Measurements from ENCODE around the gene LEMD1. TPM values are rescaled to one million over a fixed set of nuclear protein-coding genes. Genes with fewer than 3 reads are reported as not detected.

LEMD1 gene
- total and polyA plus RNA-seq, 2 donors (not counting 1 experiment from before 2014, with no cell fraction given): not detected

- Histone ChIP-seq H3K27ac (ENCODE audit: insufficient read depth, low read length) (no peak overlapping the region), H3K9ac (ENCODE audit: insufficient read depth, low read length) (no peak overlapping the region), H3K27me3 (ENCODE audit: control insufficient read depth, insufficient read depth, low read length) (peaks cover 20% of the 10 kb centered on the region), H3K4me1 (ENCODE audit: control insufficient read depth, extremely low read depth, insufficient read depth, low read length) (no peaks in the 10 kb centered on the region), H3K79me2 (ENCODE audit: control insufficient read depth, insufficient read depth, low read length) (no peaks in the 10 kb centered on the region), H4K20me1 (ENCODE audit: control insufficient read depth, extremely low read depth, insufficient read depth, low read length) (no peaks in the 10 kb centered on the region), H3K4me2 (ENCODE audit: extremely low read depth, insufficient read depth, low read length) (peak overlapping the region; percentile 85), H3K36me3 (ENCODE audit: control insufficient read depth, insufficient read depth, low read length) (no peaks in the 10 kb centered on the region), H3K9me3 (ENCODE audit: control insufficient read depth, insufficient read depth, low read depth, low read length) (no peaks in the 10 kb centered on the region), H2AFZ (ENCODE audit: low read length) (peak overlapping the region; percentile 64), H3K4me3 (replicated peaks in 1 of 4; ENCODE audit: control extremely low read depth in 1 of 4, insufficient read depth in 1 of 4, low read depth in 3 of 4, low read length in 4 of 4) (peak overlapping the region; percentile 16 to 53 (median 40))
- TF ChIP-seq EZH2 (IDR thresholded peaks at IDR 0.05; ENCODE audit: low read length, missing control alignments): peak; percentile 5
- TF ChIP-seq, protein P1, sequence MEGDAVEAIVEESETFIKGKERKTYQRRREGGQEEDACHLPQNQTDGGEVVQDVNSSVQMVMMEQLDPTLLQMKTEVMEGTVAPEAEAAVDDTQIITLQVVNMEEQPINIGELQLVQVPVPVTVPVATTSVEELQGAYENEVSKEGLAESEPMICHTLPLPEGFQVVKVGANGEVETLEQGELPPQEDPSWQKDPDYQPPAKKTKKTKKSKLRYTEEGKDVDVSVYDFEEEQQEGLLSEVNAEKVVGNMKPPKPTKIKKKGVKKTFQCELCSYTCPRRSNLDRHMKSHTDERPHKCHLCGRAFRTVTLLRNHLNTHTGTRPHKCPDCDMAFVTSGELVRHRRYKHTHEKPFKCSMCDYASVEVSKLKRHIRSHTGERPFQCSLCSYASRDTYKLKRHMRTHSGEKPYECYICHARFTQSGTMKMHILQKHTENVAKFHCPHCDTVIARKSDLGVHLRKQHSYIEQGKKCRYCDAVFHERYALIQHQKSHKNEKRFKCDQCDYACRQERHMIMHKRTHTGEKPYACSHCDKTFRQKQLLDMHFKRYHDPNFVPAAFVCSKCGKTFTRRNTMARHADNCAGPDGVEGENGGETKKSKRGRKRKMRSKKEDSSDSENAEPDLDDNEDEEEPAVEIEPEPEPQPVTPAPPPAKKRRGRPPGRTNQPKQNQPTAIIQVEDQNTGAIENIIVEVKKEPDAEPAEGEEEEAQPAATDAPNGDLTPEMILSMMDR (conservative IDR thresholded peaks at IDR 0.05 in 1 of 2, IDR thresholded peaks at IDR 0.05 in 1 of 2; ENCODE audit: low read depth in 1 of 2, low read length in 2 of 2): peak; percentile 84 to 95
- DNase-seq (ENCODE audit: low read depth in 2 of 2): peak; percentile 36 to 45
These were observed 8.9 kb upstream of the LEMD1 start for GRCh38 chr1:205430696-205431305.

DNA sequence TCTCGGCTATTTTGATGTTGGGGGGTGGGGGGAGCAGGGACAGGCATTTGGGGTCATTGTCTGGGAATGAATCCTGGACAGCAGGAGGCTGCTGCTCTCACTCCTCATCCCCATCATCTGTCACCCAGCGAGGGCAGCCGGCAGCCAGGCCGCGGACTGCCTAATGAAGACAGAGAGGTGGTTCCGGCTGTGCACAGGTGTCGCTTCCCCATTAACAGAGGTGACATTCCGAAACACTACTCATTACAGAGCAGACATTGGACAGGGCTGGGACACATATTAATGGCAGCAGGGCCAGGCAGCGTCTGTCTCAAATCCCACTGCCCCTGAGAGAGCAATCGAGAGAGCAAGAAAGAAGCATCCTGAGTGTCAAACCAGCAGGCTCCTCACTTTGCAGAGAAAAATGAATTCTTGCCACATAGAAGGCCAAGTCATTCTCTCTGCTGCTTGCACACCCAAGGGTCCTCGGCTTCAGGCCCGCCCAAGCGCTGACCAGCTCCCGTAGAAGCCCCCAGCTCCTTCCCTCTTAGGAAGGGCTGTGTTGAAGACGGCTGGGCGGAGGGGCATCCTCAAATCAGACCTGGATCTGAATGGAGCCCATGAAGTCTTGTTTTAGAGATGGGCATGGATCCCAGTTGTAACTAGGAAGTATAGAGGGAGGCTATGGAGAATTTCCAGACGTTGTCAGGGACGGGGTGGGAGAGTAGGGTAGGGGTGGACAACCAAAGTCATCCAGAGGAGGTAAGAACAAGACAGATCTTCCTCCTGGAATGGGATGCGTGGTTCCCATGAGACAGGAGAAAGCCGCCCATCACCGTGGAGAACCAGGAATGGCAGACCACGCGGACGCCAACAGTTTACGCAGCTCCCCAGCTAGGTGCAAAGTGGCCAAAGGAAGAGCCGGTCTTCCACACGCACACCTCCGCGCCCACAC, 8.2 kb upstream of the LEMD1 start:
- TF ChIP-seq, protein P1 (conservative IDR thresholded peaks at IDR 0.05 in 1 of 2, IDR thresholded peaks at IDR 0.05 in 1 of 2; ENCODE audit: low read depth in 1 of 2, low read length in 2 of 2): no peak
- no peak for TF ChIP-seq EZH2 (IDR thresholded peaks at IDR 0.05; ENCODE audit: low read length, missing control alignments)
- Histone ChIP-seq H3K27ac (ENCODE audit: insufficient read depth, low read length) (no peak overlapping the region), H4K20me1 (ENCODE audit: control insufficient read depth, extremely low read depth, insufficient read depth, low read length) (no peaks in the 10 kb centered on the region), H2AFZ (ENCODE audit: low read length) (peak overlapping the region; percentile 64), H3K4me3 (replicated peaks in 1 of 4; ENCODE audit: control extremely low read depth in 1 of 4, insufficient read depth in 1 of 4, low read depth in 3 of 4, low read length in 4 of 4) (peak overlapping the region; percentile 3 to 53 (median 40)), H3K36me3 (ENCODE audit: control insufficient read depth, insufficient read depth, low read length) (no peaks in the 10 kb centered on the region), H3K79me2 (ENCODE audit: control insufficient read depth, insufficient read depth, low read length) (no peaks in the 10 kb centered on the region), H3K4me2 (ENCODE audit: extremely low read depth, insufficient read depth, low read length) (peak overlapping the region; percentile 85), H3K9ac (ENCODE audit: insufficient read depth, low read length) (no peak overlapping the region), H3K9me3 (ENCODE audit: control insufficient read depth, insufficient read depth, low read depth, low read length) (no peaks in the 10 kb centered on the region), H3K4me1 (ENCODE audit: control insufficient read depth, extremely low read depth, insufficient read depth, low read length) (no peaks in the 10 kb centered on the region), H3K27me3 (ENCODE audit: control insufficient read depth, insufficient read depth, low read length) (peaks cover 19% of the 10 kb centered on the region)
- no peak for DNase-seq (ENCODE audit: low read depth in 2 of 2)

DNA sequence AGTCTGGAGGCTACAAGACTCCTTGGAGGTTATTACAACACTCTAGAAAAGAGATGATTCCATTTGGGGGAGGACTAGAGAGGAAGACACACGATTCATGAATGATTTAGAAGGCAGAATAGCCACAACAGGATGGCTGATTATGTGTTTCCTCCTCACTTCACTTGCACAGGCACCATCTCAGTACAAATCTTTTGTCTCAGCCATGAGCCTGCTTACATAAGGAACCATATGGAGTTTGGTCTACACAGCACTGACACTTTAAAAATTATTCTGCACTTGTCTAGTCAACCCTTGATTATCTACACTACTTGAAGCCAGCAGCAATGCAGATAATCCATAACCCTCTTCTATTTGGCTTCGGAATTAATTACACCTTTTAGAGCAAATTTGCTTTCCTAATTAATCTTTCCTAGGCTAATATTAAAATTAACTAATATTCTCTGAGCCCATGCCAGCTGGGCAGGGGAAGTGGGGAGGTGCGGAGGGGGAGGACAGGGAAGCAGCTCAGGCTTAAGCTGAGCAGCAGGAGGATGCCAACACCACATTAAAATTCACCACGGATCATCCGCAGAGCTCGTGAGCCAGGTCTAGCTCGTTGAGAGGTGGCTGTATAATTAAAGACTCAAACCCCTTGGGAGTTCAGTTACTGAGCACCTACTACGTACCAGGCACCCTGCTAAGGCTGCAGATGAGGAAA, 3.2 kb upstream of the LEMD1 start:
- Histone ChIP-seq H3K79me2 (ENCODE audit: control insufficient read depth, insufficient read depth, low read length) (no peaks in the 10 kb centered on the region), H3K27me3 (ENCODE audit: control insufficient read depth, insufficient read depth, low read length) (peaks cover 23% of the 10 kb centered on the region), H3K4me1 (ENCODE audit: control insufficient read depth, extremely low read depth, insufficient read depth, low read length) (no peaks in the 10 kb centered on the region), H3K9me3 (ENCODE audit: control insufficient read depth, insufficient read depth, low read depth, low read length) (no peaks in the 10 kb centered on the region), H3K4me2 (ENCODE audit: extremely low read depth, insufficient read depth, low read length) (no peak overlapping the region), H2AFZ (ENCODE audit: low read length) (no peak overlapping the region), H3K9ac (ENCODE audit: insufficient read depth, low read length) (no peak overlapping the region), H4K20me1 (ENCODE audit: control insufficient read depth, extremely low read depth, insufficient read depth, low read length) (no peaks in the 10 kb centered on the region), H3K36me3 (ENCODE audit: control insufficient read depth, insufficient read depth, low read length) (no peaks in the 10 kb centered on the region), H3K27ac (ENCODE audit: insufficient read depth, low read length) (no peak overlapping the region), H3K4me3 (replicated peaks in 1 of 4; ENCODE audit: control extremely low read depth in 1 of 4, insufficient read depth in 1 of 4, low read depth in 3 of 4, low read length in 4 of 4) (no peak overlapping the region)
- TF ChIP-seq, protein P1 (conservative IDR thresholded peaks at IDR 0.05 in 1 of 2, IDR thresholded peaks at IDR 0.05 in 1 of 2; ENCODE audit: low read depth in 1 of 2, low read length in 2 of 2): no peak
- TF ChIP-seq EZH2 (IDR thresholded peaks at IDR 0.05; ENCODE audit: low read length, missing control alignments): no peak
- DNase-seq (ENCODE audit: low read depth in 2 of 2): no peak
